Activated CD4-positive, alpha-beta memory T cell treated with anti-CD3 and anti-CD28 coated beads for 36 hours (primary cell): ENCODE measurements around the gene CCDC92. TPM values are rescaled to one million over a fixed set of nuclear protein-coding genes. Genes with fewer than 3 reads are reported as not detected.
"Not testable (repeated sequence)": the region's sequence is repeated elsewhere in the genome, so short reads cannot be mapped to it uniquely, and the experiment has no call there.

Experiments used
- CTCF ChIA-PET: fragments of 350-600 bp; sonication (Branson Sonifier 250); formaldehyde crosslinking; loops from one replicate; lab custom pipeline; 2021; ENCODE audit warnings: antibody characterized with exemption, inconsistent platforms; lab: Charles Lee
- POLR2A ChIA-PET: fragments of 350-600 bp; sonication (Branson Sonifier 250); formaldehyde crosslinking; loops from one replicate; lab custom pipeline; 2021; ENCODE audit warnings: antibody characterized with exemption; lab: Charles Lee
- DNase-seq: peaks from one replicate; pipeline ENCODE4 v3.0.0-alpha.2; 2020
- H3K27ac Mint-ChIP-seq: one replicate; pipeline ENCODE4 v1.8.0; 2021; ENCODE audit warnings: mixed read lengths
- H3K27me3 Mint-ChIP-seq: one replicate; pipeline ENCODE4 v1.8.0; 2021; ENCODE audit warnings: mixed read lengths
- H3K36me3 Mint-ChIP-seq: one replicate; pipeline ENCODE4 v1.8.0; 2021; ENCODE audit warnings: mixed read lengths
- H3K4me1 Mint-ChIP-seq: one replicate; pipeline ENCODE4 v1.8.0; 2021; ENCODE audit warnings: low read depth, mixed read lengths
- H3K4me3 Mint-ChIP-seq: one replicate; pipeline ENCODE4 v1.8.0; 2021; ENCODE audit warnings: mild to moderate bottlenecking, mixed read lengths
- H3K9me3 Mint-ChIP-seq: one replicate; pipeline ENCODE4 v1.8.0; 2021; ENCODE audit warnings: mixed read lengths
- intact Hi-C: fragments of 100-400 bp; cut with micrococcal nuclease; formaldehyde crosslinking; loops from one replicate; pipeline ENCODE4 v1.15.1; 2023
- total RNA-seq, 2 experiments: library from RNA; stranded (reverse); gene quantifications; one replicate each; pipeline ENCODE4 v1.2.3, GENCODE V29; 2021

CCDC92 gene
- total RNA-seq, 2 experiments from 2014 or later, result 11.4 to 11.7 TPM

GRCh38 chr12:123954647-123955350 lies 17.8 kb downstream of the CCDC92 start:
- no peaks in the 10 kb centered on the region for H3K36me3 Mint-ChIP-seq
- H3K27me3 Mint-ChIP-seq, result no peaks in the 10 kb centered on the region
- CTCF ChIA-PET, result interaction anchor here (0.7 to 1.4 kb wide), 3 partner anchors 17 to 77 kb away, joined by 3 read pairs; partner anchors contain the start of gene CCDC92
- no peak overlapping the region for H3K27ac Mint-ChIP-seq
- POLR2A ChIA-PET, result no interaction called here
- no peaks in the 10 kb centered on the region for H3K9me3 Mint-ChIP-seq
- no peaks in the 10 kb centered on the region for H3K4me1 Mint-ChIP-seq
- intact Hi-C loops, result no loop called here
- H3K4me3 Mint-ChIP-seq, result no peak overlapping the region
- DNase-seq, result no peak

DNA sequence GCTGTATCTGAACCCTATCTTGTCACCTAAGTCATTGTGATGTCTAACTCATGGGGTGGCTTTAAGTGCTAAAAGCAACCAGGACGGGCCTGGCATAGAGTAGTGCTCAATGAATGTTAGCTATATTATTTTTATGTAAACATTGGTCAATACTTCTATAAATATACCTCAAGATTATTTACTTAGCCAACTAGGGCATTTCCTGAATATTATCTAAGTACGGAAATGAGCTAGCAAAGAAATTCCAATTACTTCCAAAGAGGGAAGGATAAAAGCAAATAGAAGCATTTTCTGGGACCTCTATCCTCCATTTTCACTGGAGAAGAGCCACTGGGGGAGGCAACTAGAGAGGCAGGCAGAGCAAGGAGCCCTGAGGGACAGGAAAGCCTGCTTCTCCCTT lies 20.6 kb downstream of the CCDC92 start:
- no peak for DNase-seq
- no peak overlapping the region for H3K4me3 Mint-ChIP-seq
- no peaks in the 10 kb centered on the region for H3K4me1 Mint-ChIP-seq
- ChIA-PET POLR2A (no interaction called here), CTCF (no interaction called here)
- no peak overlapping the region for H3K27ac Mint-ChIP-seq
- no peaks in the 10 kb centered on the region for H3K27me3 Mint-ChIP-seq
- no peaks in the 10 kb centered on the region for H3K9me3 Mint-ChIP-seq
- no peaks in the 10 kb centered on the region for H3K36me3 Mint-ChIP-seq
- intact Hi-C loops, result no loop called here

DNA sequence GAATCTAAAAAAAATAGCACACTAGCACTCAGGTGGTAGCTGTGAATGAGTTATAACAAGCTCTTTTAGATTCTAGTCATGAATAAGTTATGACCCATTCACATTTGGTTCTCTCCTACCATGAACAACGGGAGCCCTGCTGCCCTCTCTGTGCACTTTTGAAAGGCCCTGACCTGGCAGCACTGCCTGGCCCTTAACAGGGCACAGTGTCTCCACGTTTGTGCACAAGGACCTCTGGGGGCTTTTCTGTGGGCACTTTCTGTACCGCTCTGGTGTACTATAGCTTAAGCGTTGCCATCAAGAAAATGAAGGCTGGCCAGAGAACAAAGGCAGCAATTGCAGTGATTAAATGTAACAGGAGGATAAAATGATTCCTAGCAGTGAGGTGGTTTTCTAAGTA lies 21.2 kb downstream of the CCDC92 start:
- POLR2A ChIA-PET, result no interaction called here
- no peak for DNase-seq
- Mint-ChIP-seq H3K9me3 (no peaks in the 10 kb centered on the region), H3K4me3 (no peak overlapping the region), H3K27me3 (no peaks in the 10 kb centered on the region), H3K4me1 (no peaks in the 10 kb centered on the region), H3K36me3 (no peaks in the 10 kb centered on the region), H3K27ac (no peak overlapping the region)
- CTCF ChIA-PET, result no interaction called here
- intact Hi-C loops, result no loop called here

- H3K9me3 Mint-ChIP-seq, result no peaks in the 10 kb centered on the region
- CTCF ChIA-PET, result no interaction called here
- no peak overlapping the region for H3K27ac Mint-ChIP-seq
- no peaks in the 10 kb centered on the region for H3K4me1 Mint-ChIP-seq
- H3K27me3 Mint-ChIP-seq, result no peaks in the 10 kb centered on the region
- intact Hi-C loops, result no loop called here
- DNase-seq, result no peak
- POLR2A ChIA-PET, result no interaction called here
- H3K4me3 Mint-ChIP-seq, result no peak overlapping the region
- no peaks in the 10 kb centered on the region for H3K36me3 Mint-ChIP-seq
Measured at GRCh38 chr12:123950476-123951349, 21.9 kb downstream of the CCDC92 start.

GRCh38 chr12:123949770-123950165 lies 22.9 kb downstream of the CCDC92 start:
- Mint-ChIP-seq H3K4me3 (no peak overlapping the region), H3K9me3 (no peaks in the 10 kb centered on the region), H3K4me1 (no peaks in the 10 kb centered on the region), H3K27me3 (no peaks in the 10 kb centered on the region), H3K27ac (no peak overlapping the region), H3K36me3 (no peaks in the 10 kb centered on the region)
- ChIA-PET POLR2A (no interaction called here), CTCF (no interaction called here)
- intact Hi-C loops, result no loop called here
- no peak for DNase-seq

DNA sequence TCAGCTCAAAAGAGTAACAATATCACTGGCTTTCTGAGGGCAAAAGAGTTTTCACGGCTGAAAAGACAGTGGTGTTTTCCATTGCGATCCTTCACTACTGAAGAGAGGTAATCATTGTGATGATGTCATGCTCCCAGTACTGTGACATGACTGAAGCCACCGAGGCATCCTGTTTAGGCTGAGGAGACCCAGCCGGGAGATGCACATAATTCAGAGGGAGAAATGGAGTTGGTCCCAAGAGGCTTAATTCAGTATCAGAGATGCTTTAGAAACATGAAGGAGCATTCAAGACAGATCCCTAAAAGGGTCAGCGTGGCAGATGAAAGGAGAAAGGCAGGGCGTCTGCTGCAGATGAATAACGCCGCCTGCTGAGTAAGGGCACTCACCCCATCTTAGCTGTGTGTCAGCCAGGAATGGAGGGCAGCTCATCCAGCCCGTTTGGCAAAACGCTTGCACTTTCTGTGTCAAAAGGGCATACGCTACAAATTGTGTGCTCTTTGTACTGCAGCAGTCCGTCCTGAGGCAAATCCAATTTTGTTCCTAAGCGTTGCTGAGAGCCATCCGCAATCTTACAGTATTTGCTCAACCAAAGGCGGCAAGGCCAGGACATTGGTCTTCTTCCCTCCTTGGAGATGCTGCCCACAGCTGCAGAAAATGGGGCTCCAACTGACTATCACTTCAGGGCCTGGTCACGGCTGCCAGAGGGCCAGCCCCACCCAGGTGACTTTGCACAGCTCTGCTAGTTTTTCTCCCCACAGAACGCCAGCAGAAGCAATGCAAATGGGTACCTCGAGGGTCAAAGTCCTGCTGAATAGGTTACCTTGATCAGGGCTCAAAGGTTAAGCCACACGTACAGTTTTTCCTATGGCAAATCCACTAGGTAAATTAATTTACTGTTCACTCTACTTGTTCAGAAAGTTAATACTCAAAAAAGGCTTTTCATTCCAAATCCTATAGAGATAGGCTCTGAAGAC lies 23.5 kb downstream of the CCDC92 start:
- Mint-ChIP-seq H3K9me3 (no peaks in the 10 kb centered on the region), H3K27me3 (no peaks in the 10 kb centered on the region), H3K4me1 (no peaks in the 10 kb centered on the region), H3K4me3 (no peak overlapping the region), H3K27ac (no peak overlapping the region), H3K36me3 (peaks cover 4% of the 10 kb centered on the region)
- POLR2A ChIA-PET, result no interaction called here
- DNase-seq, result no peak
- intact Hi-C loops, result no loop called here
- CTCF ChIA-PET, result no interaction called here

DNA sequence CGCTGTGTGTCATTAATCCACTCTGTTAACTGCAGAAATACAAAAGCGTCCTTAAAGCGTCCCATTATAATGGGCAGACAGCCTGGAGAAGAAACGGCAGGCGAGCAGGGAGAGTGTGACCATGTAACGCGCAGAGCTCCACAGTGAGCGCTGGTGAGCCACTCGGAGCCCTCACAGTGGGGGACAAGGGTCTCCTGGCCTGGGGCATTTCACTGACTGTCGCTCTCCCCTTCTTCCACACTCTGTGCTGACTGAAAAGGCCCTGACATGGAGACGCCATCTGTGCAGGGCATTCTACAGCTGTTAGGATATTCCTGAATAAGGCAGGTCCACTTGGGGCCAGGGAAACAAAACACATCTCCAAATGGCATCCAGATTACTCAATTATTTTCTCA lies 24.2 kb downstream of the CCDC92 start:
- CTCF ChIA-PET, result no interaction called here
- DNase-seq, result no peak
- Mint-ChIP-seq H3K27ac (no peak overlapping the region), H3K36me3 (peaks cover 4% of the 10 kb centered on the region), H3K9me3 (no peaks in the 10 kb centered on the region), H3K4me3 (no peak overlapping the region), H3K27me3 (no peaks in the 10 kb centered on the region), H3K4me1 (no peaks in the 10 kb centered on the region)
- POLR2A ChIA-PET, result no interaction called here
- intact Hi-C loops, result no loop called here

DNA sequence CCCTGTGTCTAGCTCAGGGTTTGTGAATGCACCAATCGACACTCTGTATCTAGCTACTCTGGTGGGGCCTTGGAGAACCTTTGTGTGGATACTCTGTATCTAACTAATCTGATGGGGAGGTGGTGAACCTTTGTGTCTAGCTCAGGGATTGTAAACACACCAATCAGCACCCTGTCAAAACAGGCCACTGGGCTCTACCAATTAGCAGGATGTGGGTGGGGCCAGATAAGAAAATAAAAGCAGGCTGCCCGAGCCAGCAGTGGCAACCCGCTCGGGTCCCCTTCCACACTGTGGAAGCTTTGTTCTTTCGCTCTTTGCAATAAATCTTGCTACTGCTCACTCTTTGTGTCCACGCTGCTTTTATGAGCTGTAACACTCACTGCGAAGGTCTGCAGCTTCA lies 25.1 kb downstream of the CCDC92 start:
- H3K4me3 Mint-ChIP-seq, H3K27me3 Mint-ChIP-seq, DNase-seq, CTCF ChIA-PET, H3K4me1 Mint-ChIP-seq, H3K36me3 Mint-ChIP-seq, H3K27ac Mint-ChIP-seq, POLR2A ChIA-PET, H3K9me3 Mint-ChIP-seq, intact Hi-C loops: not testable (repeated sequence)

DNA sequence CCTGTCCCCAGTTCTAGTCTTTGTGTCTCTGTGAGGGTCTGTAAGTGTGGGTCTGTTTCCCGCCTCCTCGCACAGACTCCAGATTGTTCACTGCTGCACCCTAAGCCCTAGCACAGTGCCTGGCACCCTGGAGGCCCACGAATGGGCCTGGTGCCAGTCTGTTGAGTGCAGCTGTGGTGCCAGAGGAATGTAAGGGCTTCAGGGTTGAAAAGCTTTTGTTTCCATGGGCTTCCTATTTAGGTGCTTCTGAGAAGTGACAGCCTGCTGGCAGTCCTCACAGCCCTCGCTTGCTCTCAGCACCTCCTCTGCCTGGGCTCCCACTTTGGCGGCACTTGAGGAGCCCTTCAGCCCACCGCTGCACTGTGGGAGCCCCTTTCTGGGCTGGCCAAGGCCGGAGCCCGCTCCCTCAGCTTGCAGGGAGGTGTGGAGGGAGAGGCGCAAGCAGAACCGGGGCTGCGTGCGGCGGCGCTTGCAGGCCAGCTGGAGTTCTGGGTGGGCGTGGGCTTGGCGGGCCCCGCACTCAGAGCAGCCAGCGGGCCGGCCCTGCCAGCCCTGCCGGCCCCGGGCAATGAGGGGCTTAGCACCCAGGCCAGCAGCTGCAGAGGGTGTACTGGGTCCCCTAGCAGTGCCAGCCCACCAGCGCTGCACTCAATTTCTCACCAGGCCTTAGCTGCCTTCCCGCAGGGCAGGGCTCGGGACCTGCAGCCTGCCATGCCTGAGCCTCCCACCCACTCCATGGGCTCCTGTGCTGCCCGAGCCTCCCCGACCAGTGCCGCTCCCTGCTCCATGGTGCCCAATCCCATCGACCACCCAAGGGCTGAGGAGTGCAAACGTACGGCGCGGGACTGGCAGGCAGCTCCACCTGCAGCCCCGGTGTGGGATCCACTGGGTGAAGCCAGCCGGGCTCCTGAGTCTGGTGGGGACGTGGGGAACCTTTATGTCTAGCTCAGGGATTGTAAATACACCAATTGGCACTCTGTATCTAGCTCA lies 25.8 kb downstream of the CCDC92 start:
- H3K9me3 Mint-ChIP-seq, H3K27ac Mint-ChIP-seq, intact Hi-C loops, H3K27me3 Mint-ChIP-seq, H3K4me3 Mint-ChIP-seq, CTCF ChIA-PET, DNase-seq, H3K4me1 Mint-ChIP-seq, POLR2A ChIA-PET: not testable (repeated sequence)
- H3K36me3 Mint-ChIP-seq, result peaks cover 15% of the 10 kb centered on the region

DNA sequence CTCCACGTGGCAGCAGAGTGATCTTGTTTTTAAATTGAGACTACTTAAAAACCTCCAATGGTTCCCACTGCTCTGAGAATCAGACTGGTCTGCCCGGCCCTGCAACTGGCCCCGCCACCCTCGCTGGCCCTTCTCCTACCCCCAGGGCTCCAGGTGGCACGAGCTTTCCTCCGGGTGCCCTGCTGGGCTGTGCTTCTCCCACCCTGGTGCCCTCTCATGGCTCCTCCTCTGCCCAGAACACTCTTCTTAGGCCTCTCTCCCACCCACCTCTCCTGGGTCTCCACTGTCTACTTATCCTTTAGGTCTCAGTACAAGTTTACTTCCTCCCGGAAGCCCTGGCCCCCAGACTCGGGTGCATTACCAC lies 26.5 kb downstream of the CCDC92 start:
- Mint-ChIP-seq H3K27ac (no peak overlapping the region), H3K4me1 (no peaks in the 10 kb centered on the region), H3K9me3 (peaks cover 8% of the 10 kb centered on the region), H3K4me3 (no peak overlapping the region), H3K27me3 (no peaks in the 10 kb centered on the region), H3K36me3 (peaks cover 19% of the 10 kb centered on the region)
- no peak for DNase-seq
- ChIA-PET CTCF (no interaction called here), POLR2A (no interaction called here)
- intact Hi-C loops, result no loop called here
